Astrocyte of the cerebellum (primary cell): ENCODE measurements around the gene HAO1.
"Not testable (repeated sequence)": the region's sequence is repeated elsewhere in the genome, so short reads cannot be mapped to it uniquely, and the experiment has no call there.

Experiments used
- DNase-seq: peaks from one replicate; pipeline ENCODE4 v3.0.0-alpha.2; 2011; ENCODE audit warnings: low read depth
- H3K4me3 ChIP-seq: 2 replicates; pipeline ENCODE4 v1.5.1; 2011; ENCODE audit warnings: mild to moderate bottlenecking, low read depth, low read length, moderate library complexity
- CTCF ChIP-seq: IDR thresholded peaks from 2 replicates; pipeline ENCODE4 v1.5.1; 2012; ENCODE audit warnings: low read length, low read depth, moderate library complexity, mild to moderate bottlenecking; ENCODE audit errors: missing control alignments
- in situ Hi-C: cut with HindIII; loops from 2 replicates; pipeline ENCODE4 v1.10.0; 2017; ENCODE audit warnings: low sequenced_read_pairs

The HAO1 gene

DNA sequence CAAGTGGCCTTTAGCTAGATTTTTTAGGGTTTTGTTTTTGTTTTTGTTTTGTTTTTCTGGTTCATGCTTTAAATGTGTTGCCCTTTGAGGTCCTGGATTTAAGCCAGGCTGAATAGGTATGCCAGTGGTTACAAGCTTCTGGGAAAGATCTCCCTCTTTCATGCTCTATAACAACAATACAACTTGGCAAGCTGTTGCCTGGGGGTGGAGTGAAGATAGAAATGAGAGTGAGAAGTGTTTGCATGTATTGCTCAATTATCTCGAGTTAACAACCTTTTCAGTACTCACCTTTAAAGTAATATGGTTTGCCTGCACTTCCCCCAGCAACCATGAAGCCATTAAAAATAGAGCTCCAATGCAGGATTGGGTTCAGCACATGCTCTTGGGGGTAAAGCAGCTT lies 19.2 kb upstream of the HAO1 start:
- no peak for TF ChIP-seq CTCF
- in situ Hi-C loops, result no loop called here
- no peak for DNase-seq
- no peak overlapping the region for H3K4me3 ChIP-seq

GRCh38 chr20:7956561-7956960 lies 16.3 kb upstream of the HAO1 start:
- H3K4me3 ChIP-seq, DNase-seq, in situ Hi-C loops: not testable (repeated sequence)

DNA sequence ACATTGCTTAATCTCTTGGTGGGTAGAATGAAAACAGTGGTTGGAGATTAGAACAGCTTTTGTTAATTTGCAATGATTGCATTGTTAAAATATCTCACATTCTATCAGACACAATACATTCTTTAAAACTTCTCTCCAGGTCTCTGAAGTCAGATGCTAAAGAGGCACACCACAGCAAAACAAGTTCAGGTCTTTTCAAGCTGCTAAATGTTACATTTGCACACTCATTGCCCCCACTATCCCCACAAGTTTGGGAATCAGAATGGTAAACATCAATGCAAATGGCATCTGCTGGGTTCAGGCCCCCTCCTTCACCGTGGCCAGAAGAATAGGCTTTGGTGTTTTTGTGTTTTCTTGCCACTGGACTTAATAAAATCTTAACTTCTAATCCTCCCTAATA lies 10.1 kb upstream of the HAO1 start:
- DNase-seq, result no peak
- TF ChIP-seq CTCF, result no peak
- no peak overlapping the region for H3K4me3 ChIP-seq
- in situ Hi-C loops, result no loop called here

DNA sequence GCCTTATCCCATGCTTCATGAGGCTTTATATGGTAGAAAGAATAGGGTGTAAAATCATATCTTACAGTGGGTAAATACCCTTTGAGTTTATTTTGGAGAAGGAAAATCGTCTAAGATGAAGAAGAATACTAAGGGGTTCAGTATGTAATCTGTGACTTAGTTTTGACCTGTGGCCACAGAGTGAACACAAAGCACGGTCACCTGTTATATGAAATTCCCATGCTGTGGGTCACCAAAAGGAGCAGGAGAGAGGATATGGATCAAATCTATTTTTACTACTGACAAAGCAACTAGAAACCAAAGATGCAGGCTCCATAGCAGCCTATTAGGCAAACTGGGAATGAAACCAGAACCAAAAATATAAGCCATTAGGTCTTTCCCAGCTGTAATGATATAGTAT lies 3.6 kb upstream of the HAO1 start:
- in situ Hi-C loops, result no loop called here
- no peak for DNase-seq
- no peak for TF ChIP-seq CTCF
- no peak overlapping the region for H3K4me3 ChIP-seq

DNA sequence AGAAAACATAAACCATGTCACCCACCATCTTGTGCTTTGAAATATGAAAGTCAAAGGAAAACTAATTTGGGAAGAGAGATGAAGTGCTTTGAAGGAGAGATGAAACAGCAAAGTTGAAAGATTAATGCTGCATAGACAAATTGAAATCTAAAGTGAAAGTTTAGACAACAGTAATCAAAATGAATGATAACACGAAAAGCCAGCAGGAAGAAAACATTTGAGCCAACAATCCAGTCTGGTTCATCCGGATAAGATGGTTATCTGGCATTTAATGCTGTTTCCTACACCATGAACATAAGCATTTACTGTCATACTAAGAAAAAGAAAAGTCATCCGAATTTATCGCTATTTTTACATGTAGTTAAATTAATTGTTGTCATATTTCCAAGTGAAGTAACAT lies 595 bp downstream of the HAO1 start:
- in situ Hi-C loops, result no loop called here
- no peak overlapping the region for H3K4me3 ChIP-seq
- DNase-seq, result no peak
- no peak for TF ChIP-seq CTCF

DNA sequence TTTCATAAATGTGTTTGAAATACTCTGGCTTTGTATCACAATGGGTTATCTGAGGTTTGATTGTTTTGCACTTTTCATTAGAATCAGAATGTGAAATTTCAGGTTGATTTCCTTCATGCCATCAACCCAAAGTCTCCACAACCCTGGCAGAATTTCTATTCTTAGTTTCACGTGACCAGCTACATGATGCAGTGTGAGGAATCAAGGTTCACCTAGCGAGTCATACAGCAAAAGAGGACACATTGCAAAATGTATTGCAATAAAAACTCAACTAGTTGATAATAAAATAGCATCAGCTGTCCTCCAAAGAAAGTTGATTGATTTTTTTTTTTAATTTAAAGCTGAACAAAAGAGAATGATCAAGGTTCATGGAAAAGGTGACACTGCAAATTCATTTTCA lies 2.2 kb downstream of the HAO1 start:
- in situ Hi-C loops, result no loop called here
- TF ChIP-seq CTCF, result no peak

DNA sequence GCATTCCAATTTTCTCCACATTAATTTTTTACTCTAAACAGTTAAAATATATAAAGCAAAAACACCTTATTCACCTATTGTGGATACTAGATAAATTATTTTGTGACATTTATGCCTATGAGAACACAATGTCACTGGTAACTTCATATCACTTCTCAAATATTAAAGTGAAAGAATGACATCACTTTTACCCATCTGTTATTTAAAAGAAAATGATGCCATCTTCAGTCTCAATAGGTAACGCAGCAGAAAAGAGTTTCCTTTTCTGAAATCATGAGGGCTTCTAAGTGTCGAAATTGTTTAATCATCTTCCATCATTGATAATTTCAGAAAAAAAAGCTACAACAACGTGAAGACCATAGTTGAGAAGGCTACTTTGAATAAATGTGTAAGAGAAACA lies 2.9 kb downstream of the HAO1 start:
- no peak overlapping the region for H3K4me3 ChIP-seq
- no peak for TF ChIP-seq CTCF
- in situ Hi-C loops, result no loop called here
- no peak for DNase-seq

More for the DNA sequence above, 2.2 kb downstream of the HAO1 start:
- H3K4me3 ChIP-seq, result no peak overlapping the region
- DNase-seq, result no peak
